Natural killer cell (primary cell): ENCODE measurements around the gene PRR36. TPM values are rescaled to one million over a fixed set of nuclear protein-coding genes. Genes with fewer than 3 reads are reported as not detected.

Source experiments
- ATAC-seq, 3 donors: fragments of 150-1000 bp in 2 of 3; fragments of 200-7000 bp in 1 of 3; cut with Tn5 transposase; 1 replicate in 1 of 3; 2 replicates in 2 of 3; pipeline ENCODE4 v1.10.0; 2021; ENCODE audit warnings: mild to moderate bottlenecking in 2 of 3, moderate library complexity in 2 of 3
- DNase-seq, 2 donors: peaks; one replicate each; pipeline versions ENCODE4 v3.0.0 to v3.0.0-alpha.2; 2013 to 2021; ENCODE audit warnings: mixed read lengths in 1 of 2
- H3K27ac ChIP-seq: one replicate; pipeline ENCODE4 v1.5.1; 2013; ENCODE audit warnings: mild to moderate bottlenecking, low read length
- H3K27me3 ChIP-seq: one replicate; pipeline ENCODE4 v1.6.1; 2013; ENCODE audit warnings: low read length; ENCODE audit not compliant: control insufficient read depth, insufficient read depth
- H3K36me3 ChIP-seq: one replicate; pipeline ENCODE4 v1.6.1; 2013; ENCODE audit warnings: low read length; ENCODE audit not compliant: control insufficient read depth, insufficient read depth
- H3K4me1 ChIP-seq: one replicate; pipeline ENCODE4 v1.6.1; 2013; ENCODE audit warnings: low read length; ENCODE audit not compliant: control insufficient read depth, insufficient read depth
- H3K4me3 ChIP-seq: one replicate; pipeline ENCODE4 v1.5.1; 2013; ENCODE audit warnings: low read length
- H3K9me3 ChIP-seq: one replicate; pipeline ENCODE4 v1.6.1; 2013; ENCODE audit warnings: low read length; ENCODE audit not compliant: control insufficient read depth, insufficient read depth
- H3K27ac Mint-ChIP-seq, 2 donors: one replicate each; pipeline ENCODE4 v1.8.0; 2022; ENCODE audit warnings: mild to moderate bottlenecking in 2 of 2, mixed read lengths in 2 of 2, moderate library complexity in 1 of 2
- H3K27me3 Mint-ChIP-seq, 2 donors: one replicate each; pipeline ENCODE4 v1.8.0; 2022; ENCODE audit warnings: low read depth in 2 of 2, mixed read lengths in 2 of 2
- H3K36me3 Mint-ChIP-seq: one replicate; pipeline ENCODE4 v1.8.0; 2022; ENCODE audit warnings: mixed read lengths
- H3K4me1 Mint-ChIP-seq, 2 donors: one replicate each; pipeline ENCODE4 v1.8.0; 2022; ENCODE audit warnings: mixed read lengths in 2 of 2
- H3K4me3 Mint-ChIP-seq: one replicate; pipeline ENCODE4 v1.8.0; 2022; ENCODE audit warnings: mild to moderate bottlenecking, moderate library complexity, mixed read lengths
- H3K9me3 Mint-ChIP-seq, 2 donors: one replicate each; pipeline ENCODE4 v1.8.0; 2022; ENCODE audit warnings: mixed read lengths in 2 of 2
- WGBS: methylation state at CpG from one replicate; pipeline ENCODE4 v1.1.7; 2013; ENCODE audit warnings: missing lambda C conversion rate; ENCODE audit not compliant: insufficient coverage; 5-methylcytosine and 5-hydroxymethylcytosine counted together
- intact Hi-C: fragments of 100-400 bp; cut with micrococcal nuclease; formaldehyde crosslinking; loops from one replicate; pipeline ENCODE4 v1.14.2; 2022
- total RNA-seq, 4 donors: library from RNA; stranded (reverse); fragments of 120-200 nt in 1 of 4; gene quantifications; one replicate each; pipeline versions ENCODE4 v1.2.3 to v1.2.4, GENCODE V29; 2013 to 2022
- TF ChIP-seq, protein P1 (sequence below): fragments of 200-600 bp; IDR thresholded peaks from one replicate; pipeline ENCODE4 v1.8.0; 2022; ENCODE audit warnings: antibody characterized with exemption

PRR36 gene
- total RNA-seq, 3 donors from 2014 or later (not counting 1 experiment from before 2014, with no cell fraction given) = 0.11 to 0.13 (median 0.12) TPM

DNA sequence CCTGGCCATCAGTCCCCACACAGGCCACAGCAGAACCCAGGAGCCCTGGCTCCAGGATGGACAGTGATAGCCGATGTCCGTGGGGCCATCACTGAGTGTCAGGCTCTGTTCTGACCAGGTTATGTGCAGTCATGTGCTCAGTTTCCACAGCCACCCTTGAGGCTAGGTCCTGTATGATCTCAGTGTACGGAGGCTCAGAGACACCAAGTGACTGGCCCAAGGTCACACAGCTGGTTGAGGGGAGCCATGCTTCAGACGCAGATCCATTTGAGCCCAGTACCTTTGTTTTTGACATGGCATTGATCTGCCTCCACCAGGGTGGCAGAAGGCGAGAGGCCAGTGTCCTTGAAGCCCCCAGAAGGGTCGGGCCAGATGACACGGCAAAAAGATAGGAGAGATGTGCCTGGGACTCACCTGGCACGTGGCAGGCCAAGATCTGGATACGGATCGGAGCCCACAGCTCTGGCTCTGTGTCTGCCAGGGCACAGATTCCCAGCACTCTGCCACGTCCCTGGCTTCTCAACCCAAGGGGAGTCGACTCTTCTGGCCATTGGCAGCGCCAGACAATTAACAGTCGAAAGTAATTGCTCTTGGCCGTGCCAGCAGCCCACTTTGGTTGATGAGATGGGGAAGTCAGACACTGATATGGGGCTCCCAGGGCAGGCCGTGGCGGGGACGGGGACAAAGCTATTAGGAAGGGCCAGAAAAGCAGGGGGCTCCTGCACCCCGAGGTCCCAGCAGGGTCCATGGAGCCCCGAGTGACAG is 28.6 kb downstream of the PRR36 start:
- ATAC-seq (no peak), DNase-seq (no peak)
- intact Hi-C loops = no loop called here
- TF ChIP-seq, protein P1, sequence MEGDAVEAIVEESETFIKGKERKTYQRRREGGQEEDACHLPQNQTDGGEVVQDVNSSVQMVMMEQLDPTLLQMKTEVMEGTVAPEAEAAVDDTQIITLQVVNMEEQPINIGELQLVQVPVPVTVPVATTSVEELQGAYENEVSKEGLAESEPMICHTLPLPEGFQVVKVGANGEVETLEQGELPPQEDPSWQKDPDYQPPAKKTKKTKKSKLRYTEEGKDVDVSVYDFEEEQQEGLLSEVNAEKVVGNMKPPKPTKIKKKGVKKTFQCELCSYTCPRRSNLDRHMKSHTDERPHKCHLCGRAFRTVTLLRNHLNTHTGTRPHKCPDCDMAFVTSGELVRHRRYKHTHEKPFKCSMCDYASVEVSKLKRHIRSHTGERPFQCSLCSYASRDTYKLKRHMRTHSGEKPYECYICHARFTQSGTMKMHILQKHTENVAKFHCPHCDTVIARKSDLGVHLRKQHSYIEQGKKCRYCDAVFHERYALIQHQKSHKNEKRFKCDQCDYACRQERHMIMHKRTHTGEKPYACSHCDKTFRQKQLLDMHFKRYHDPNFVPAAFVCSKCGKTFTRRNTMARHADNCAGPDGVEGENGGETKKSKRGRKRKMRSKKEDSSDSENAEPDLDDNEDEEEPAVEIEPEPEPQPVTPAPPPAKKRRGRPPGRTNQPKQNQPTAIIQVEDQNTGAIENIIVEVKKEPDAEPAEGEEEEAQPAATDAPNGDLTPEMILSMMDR = no peak
- H3K9me3 ChIP-seq = no peaks in the 10 kb centered on the region
- no peak overlapping the region for H3K27ac ChIP-seq
- H3K4me1 Mint-ChIP-seq = no peaks in the 10 kb centered on the region
- WGBS = 93% methylated on average over 20 of the region's 20 CpGs
- no peak overlapping the region for H3K4me3 Mint-ChIP-seq
- H3K36me3 Mint-ChIP-seq = no peaks in the 10 kb centered on the region
- H3K27me3 Mint-ChIP-seq = no peaks in the 10 kb centered on the region
- H3K27ac Mint-ChIP-seq = no peak overlapping the region
- no peak overlapping the region for H3K4me3 ChIP-seq
- H3K36me3 ChIP-seq = no peaks in the 10 kb centered on the region
- H3K27me3 ChIP-seq = no peaks in the 10 kb centered on the region
- H3K9me3 Mint-ChIP-seq = no peaks in the 10 kb centered on the region
- no peaks in the 10 kb centered on the region for H3K4me1 ChIP-seq

DNA sequence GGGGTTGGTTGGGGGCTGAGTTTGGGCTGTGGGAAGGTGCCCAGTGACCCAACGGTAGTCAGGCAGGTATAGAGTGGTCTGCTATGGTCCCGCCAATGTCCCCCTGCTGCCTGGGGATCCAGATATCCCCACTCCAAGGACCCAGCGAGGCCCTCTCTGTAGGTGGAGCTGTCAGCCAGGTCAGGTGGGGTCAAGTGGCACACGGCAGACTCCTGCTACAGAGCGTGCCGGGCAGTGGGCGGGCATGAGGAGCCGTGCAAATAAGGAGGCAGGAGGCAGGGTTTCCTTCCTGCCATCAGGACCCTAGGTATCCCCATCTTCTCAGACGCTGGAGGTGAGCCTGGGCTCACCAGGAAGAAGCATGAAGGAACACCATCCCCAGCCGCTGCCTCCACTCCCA is 29.2 kb downstream of the PRR36 start:
- no peaks in the 10 kb centered on the region for H3K9me3 Mint-ChIP-seq
- no peaks in the 10 kb centered on the region for H3K4me1 Mint-ChIP-seq
- DNase-seq (no peak), ATAC-seq (no peak)
- H3K4me3 ChIP-seq = no peak overlapping the region
- TF ChIP-seq, protein P1 = no peak
- H3K4me1 ChIP-seq = no peaks in the 10 kb centered on the region
- no peaks in the 10 kb centered on the region for H3K36me3 Mint-ChIP-seq
- no peaks in the 10 kb centered on the region for H3K27me3 Mint-ChIP-seq
- WGBS = 91% methylated on average over 10 of the region's 10 CpGs
- H3K27me3 ChIP-seq = no peaks in the 10 kb centered on the region
- H3K36me3 ChIP-seq = no peaks in the 10 kb centered on the region
- H3K4me3 Mint-ChIP-seq = no peak overlapping the region
- H3K27ac ChIP-seq = no peak overlapping the region
- no peak overlapping the region for H3K27ac Mint-ChIP-seq
- intact Hi-C loops = no loop called here
- no peaks in the 10 kb centered on the region for H3K9me3 ChIP-seq

DNA sequence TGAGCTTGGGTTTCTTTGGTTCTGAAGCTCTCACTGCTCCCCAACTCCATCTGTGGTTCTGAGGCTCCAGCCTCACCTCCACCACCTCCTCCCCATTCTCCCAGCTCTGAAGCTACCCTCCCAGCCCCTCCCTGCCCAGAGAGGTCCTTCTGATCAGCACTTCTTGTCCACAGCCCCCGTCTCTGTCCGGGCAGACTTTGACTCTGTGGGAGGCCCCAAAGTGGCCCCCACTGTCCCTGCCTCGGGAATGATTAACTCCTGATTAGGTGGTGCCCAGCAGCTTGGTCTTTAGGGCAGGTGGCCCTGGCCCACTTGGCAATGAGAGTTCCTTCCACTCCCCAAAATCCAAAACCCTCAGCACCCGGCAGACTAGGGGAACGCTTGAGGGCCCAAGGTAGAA is 29.8 kb downstream of the PRR36 start:
- Mint-ChIP-seq H3K27me3 (no peaks in the 10 kb centered on the region), H3K4me3 (no peak overlapping the region), H3K36me3 (no peaks in the 10 kb centered on the region), H3K4me1 (peaks cover 0 to under 1% of the 10 kb centered on the region in 2 donors), H3K27ac (no peak overlapping the region), H3K9me3 (no peaks in the 10 kb centered on the region)
- WGBS = 97% methylated on average over 5 of the region's 5 CpGs
- no peaks in the 10 kb centered on the region for H3K27me3 ChIP-seq
- intact Hi-C loops = no loop called here
- H3K27ac ChIP-seq = no peak overlapping the region
- TF ChIP-seq, protein P1 = no peak
- no peak for DNase-seq
- no peak overlapping the region for H3K4me3 ChIP-seq
- no peaks in the 10 kb centered on the region for H3K9me3 ChIP-seq
- no peak for ATAC-seq
- no peaks in the 10 kb centered on the region for H3K36me3 ChIP-seq
- no peaks in the 10 kb centered on the region for H3K4me1 ChIP-seq

DNA sequence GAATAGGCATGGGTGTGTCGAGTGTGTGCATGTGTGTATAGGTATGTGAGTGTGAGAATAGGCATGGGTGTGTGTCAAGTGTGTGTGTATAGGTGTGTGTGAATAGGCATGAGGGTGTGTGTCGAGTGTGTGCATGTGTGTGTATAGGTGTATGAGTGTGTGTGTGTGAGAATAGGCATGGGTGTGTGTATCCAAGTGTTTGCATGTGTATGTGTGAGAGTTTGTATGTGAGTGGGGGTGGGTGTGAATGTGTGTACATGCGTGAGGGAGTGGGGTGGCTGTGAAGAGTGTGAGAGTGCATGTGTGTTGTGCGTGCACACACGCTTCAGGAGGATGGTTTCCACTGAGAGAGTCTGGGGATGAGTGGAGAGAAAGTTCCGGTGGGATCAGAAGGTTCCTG is 30.7 kb downstream of the PRR36 start:
- no peaks in the 10 kb centered on the region for H3K9me3 Mint-ChIP-seq
- peak in 1 of 3 donors; percentile 7 for ATAC-seq

More for the DNA sequence above, 30.7 kb downstream of the PRR36 start:
- H3K9me3 ChIP-seq = no peaks in the 10 kb centered on the region
- H3K27ac Mint-ChIP-seq = no peak overlapping the region
- H3K27me3 ChIP-seq = no peaks in the 10 kb centered on the region
- no peak overlapping the region for H3K27ac ChIP-seq
- no peaks in the 10 kb centered on the region for H3K4me1 ChIP-seq
- intact Hi-C loops = no loop called here
- H3K36me3 Mint-ChIP-seq = no peaks in the 10 kb centered on the region
- no peak overlapping the region for H3K4me3 ChIP-seq
- DNase-seq = no peak
- 94% methylated on average over 6 of the region's 6 CpGs for WGBS
- H3K4me1 Mint-ChIP-seq = peaks cover 0 to 4% of the 10 kb centered on the region in 2 donors
- TF ChIP-seq, protein P1 = no peak
- H3K36me3 ChIP-seq = no peaks in the 10 kb centered on the region
- H3K27me3 Mint-ChIP-seq = no peaks in the 10 kb centered on the region
- no peak overlapping the region for H3K4me3 Mint-ChIP-seq
